Astrocyte of the spinal cord (primary cell): ENCODE data around the gene BUB1B.

Source experiments
- DNase-seq: peaks from one replicate; pipeline ENCODE4 v3.0.0; 2011; ENCODE audit warnings: low read depth, low spot score
- H3K4me3 ChIP-seq: 2 replicates; pipeline ENCODE4 v1.5.1; 2011; ENCODE audit warnings: low read depth, mild to moderate bottlenecking, low read length, moderate library complexity
- in situ Hi-C: cut with HindIII; loops from 2 replicates; pipeline ENCODE4 v1.10.0; 2017; ENCODE audit warnings: low sequenced_read_pairs
- TF ChIP-seq, protein P1 (sequence below): IDR thresholded peaks from 2 replicates; pipeline ENCODE4 v1.5.1; 2012; ENCODE audit warnings: low read depth, mild to moderate bottlenecking, low read length, inconsistent platforms

Gene BUB1B

DNA sequence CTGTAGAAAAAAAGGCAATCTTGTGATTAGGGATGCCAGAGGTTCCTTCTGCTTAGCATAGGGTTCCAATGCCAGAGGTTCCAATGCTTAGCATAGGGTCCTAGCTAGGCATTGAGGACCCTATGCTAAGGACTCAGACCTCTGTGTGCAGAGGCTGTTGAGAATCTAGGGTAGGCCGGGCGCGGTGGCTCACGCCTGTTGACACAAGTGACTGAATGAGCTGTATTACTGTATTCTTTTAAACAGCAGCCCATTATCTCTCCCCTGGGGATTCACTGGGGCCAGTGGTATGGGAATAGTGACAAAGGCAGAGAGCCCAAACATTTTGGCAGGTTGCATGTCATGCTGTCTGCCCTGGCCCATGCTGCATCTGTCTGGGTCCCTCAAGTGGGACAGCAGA is 94.2 kb downstream of the BUB1B start:
- DNase-seq, result no peak
- TF ChIP-seq, protein P1, sequence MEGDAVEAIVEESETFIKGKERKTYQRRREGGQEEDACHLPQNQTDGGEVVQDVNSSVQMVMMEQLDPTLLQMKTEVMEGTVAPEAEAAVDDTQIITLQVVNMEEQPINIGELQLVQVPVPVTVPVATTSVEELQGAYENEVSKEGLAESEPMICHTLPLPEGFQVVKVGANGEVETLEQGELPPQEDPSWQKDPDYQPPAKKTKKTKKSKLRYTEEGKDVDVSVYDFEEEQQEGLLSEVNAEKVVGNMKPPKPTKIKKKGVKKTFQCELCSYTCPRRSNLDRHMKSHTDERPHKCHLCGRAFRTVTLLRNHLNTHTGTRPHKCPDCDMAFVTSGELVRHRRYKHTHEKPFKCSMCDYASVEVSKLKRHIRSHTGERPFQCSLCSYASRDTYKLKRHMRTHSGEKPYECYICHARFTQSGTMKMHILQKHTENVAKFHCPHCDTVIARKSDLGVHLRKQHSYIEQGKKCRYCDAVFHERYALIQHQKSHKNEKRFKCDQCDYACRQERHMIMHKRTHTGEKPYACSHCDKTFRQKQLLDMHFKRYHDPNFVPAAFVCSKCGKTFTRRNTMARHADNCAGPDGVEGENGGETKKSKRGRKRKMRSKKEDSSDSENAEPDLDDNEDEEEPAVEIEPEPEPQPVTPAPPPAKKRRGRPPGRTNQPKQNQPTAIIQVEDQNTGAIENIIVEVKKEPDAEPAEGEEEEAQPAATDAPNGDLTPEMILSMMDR, result no peak
- in situ Hi-C loops, result no loop called here

DNA sequence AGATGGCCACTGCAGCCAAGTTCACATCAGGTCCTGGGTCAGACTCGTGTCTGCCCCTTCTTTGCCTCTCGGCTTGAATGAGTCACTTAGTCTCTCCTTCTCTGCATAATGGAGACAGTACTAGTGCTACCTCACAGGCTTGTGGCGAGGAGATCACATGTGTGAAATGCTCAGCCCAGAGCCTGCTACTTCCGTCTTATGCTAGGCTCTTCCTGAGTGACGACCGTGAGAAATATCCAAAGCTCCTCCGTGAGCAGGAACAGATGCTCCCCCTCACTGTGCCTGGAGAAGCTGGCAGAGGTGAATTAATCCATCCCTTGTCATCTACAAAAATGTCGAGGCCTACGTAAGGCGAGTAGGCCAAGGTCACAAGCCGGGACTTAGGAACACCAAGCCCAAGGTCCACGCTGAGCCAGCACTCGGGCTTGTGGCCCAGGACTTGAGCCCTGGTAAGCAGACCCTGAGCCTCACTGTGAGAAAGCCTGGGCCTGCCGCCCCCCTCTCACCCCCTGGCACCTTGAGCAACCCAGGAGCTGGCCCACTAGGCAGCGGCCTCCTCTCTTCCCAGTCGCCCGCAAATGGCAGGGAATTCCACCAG is 95.9 kb downstream of the BUB1B start:
- TF ChIP-seq, protein P1, result no peak
- in situ Hi-C loops, result no loop called here
- no peak overlapping the region for H3K4me3 ChIP-seq
- DNase-seq, result peak; percentile 56

More for the DNA sequence above, 94.2 kb downstream of the BUB1B start:
- H3K4me3 ChIP-seq, result no peak overlapping the region

DNA sequence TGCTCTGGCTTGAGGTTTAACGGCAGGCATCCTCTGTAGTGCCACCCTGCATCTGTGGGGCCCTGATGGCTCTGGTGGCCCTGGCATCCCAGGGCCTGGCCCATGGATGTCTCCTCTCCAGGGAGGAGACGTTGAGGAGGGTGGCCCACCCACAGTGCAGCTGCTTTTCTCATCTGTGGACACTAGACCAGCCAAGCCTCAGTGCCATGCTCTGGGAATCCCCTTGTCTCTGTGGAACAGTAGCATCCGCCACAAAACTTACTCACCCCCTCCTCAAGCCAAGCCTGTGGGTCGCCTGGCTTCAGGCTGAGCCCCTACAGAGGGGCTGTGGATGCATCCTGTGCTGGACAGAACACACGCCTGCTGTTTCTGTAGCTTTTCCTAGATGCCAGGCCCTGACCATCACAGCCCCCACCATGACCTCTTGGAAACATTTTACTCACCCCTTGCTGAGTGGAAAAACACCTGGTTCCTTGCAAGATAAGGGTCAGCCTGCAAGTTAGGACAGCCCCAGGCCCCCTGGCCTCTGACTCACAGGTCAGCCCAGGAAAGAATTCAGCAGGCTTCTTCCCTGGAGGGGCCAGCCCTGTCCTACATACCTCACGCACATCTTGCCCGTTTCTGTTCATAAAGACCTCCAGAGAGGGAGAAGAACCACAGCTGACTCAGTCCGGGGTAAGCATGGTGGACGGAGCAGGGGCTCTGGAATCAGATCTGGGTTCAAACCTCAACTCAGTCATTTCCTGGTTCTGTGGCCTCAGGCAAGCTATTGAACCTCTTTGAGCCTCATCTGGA is 97.0 kb downstream of the BUB1B start:
- DNase-seq, result peak; percentile 43
- TF ChIP-seq, protein P1, result no peak
- no peak overlapping the region for H3K4me3 ChIP-seq
- in situ Hi-C loops, result no loop called here

DNA sequence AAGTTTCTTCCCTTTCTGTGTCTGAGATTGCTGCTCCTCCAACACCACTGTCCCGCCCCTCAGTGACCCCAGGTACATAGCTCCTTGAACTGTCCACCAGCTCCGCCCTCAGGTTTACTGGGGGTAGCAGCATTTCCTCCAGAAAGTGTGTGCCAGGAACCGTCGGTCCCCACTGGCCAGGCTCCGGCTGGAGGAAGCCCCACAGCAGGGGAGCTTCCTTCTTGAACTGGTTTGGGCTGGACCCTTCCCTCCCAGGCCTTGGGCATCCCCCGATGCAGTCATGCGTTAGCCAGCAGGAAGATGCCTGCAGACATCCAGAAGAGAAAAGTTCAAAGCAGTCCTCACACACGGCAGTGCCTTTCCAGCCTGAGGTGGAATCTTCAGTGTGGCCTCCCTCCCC is 97.7 kb downstream of the BUB1B start:
- TF ChIP-seq, protein P1, result no peak
- H3K4me3 ChIP-seq, result no peak overlapping the region
- DNase-seq, result peak; percentile 45
- in situ Hi-C loops, result no loop called here

DNA sequence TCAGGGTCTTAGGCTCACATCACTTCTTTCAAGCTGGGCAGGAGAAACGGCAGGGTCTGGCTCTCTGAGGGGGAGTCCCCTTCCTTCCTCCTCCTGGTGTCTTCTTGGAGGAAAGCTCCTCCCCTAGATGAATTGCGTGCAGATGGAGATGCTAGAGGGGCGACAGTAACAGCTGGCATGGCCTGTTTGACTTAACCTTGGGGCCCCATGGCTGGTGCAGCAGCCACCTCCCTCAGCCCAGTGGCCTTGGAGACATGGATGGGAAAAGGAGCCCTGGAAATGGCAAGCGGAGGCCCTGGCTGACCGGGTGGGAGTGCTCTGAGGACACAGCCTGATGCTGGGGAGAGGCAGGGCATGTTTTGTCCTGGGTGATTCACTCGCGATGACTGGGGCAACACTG is 98.2 kb downstream of the BUB1B start:
- no peak overlapping the region for H3K4me3 ChIP-seq
- in situ Hi-C loops, result no loop called here
- no peak for DNase-seq
- TF ChIP-seq, protein P1, result no peak

DNA sequence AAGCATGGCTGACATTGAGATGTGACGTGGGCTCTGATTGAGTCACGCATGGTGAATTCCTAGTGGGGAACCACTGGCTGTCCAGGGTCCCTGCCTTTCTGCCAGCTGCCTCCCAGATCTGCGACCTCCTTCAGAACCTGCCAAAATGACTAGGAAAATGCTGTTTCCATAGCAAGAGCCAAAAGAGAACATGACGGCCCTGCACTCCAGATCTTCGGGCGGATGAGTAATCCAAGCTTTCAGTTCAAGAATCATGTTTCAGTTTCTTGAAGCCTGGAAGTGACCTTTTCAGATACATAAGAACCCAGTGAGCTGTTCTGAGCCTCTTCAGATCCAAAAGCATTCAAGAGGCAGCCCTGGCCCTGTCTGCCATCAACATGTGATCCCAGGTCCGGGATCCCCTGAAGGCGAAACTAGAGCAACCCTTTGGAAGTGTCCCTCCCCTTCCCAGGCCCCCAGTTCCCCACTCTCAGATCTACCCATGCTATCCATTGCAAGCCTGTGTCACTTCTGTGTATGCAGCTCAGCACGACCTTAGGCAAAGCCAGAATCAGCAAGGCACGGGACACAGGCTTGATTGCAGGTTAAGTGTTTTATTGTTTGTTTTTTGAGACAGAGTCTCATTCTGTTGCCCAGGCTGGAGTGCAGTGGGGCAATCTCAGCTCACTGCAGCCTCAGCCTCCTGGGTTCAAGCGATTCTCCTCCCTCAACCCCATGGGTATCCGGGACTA is 102.3 kb downstream of the BUB1B start:
- no peak overlapping the region for H3K4me3 ChIP-seq
- peak; percentile 84 for DNase-seq
- in situ Hi-C loops, result no loop called here
- TF ChIP-seq, protein P1, result no peak
